Upper lobe of right lung (tissue), 1 donor: ENCODE results near the gene STK32B. TPM values are rescaled to one million over a fixed set of nuclear protein-coding genes. Genes with fewer than 3 reads are reported as not detected.
"Not testable (repeated sequence)": the region's sequence is repeated elsewhere in the genome, so short reads cannot be mapped to it uniquely, and the experiment has no call there.

Experiments
- ATAC-seq: fragments of 200-7000 bp; cut with Tn5 transposase; one replicate; pipeline ENCODE4 v1.9.1; 2020; ENCODE audit warnings: mild to moderate bottlenecking, moderate library complexity
- DNase-seq: peaks from one replicate; pipeline ENCODE4 v3.0.0-alpha.2; 2020
- H3K27ac ChIP-seq: fragments of 200-600 bp; one replicate; pipeline ENCODE4 v1.8.0; 2022
- H3K27me3 ChIP-seq: fragments of 200-600 bp; one replicate; pipeline ENCODE4 v1.8.0; 2022; ENCODE audit warnings: mild to moderate bottlenecking
- H3K36me3 ChIP-seq: fragments of 200-600 bp; one replicate; pipeline ENCODE4 v1.8.0; 2022
- H3K4me1 ChIP-seq: fragments of 200-600 bp; one replicate; pipeline ENCODE4 v1.8.0; 2022
- H3K4me3 ChIP-seq: fragments of 200-600 bp; one replicate; pipeline ENCODE4 v1.8.0; 2022; ENCODE audit warnings: mild to moderate bottlenecking
- H3K9me3 ChIP-seq: fragments of 200-600 bp; one replicate; pipeline ENCODE4 v1.8.0; 2022
- intact Hi-C: fragments of 100-400 bp; cut with DNase I; formaldehyde crosslinking; loops from one replicate; pipeline ENCODE4 v1.11.0; 2022
- total RNA-seq: library from RNA; stranded (reverse); fragmentation: NEBNext Ultra II Directional; extraction: Animal tissue kit (Norgen Biotek cat#: 25700); gene quantifications from one replicate; pipeline ENCODE4 v1.2.1, GENCODE V29; 2021
- TF ChIP-seq, protein P1 (sequence below): fragments of 200-600 bp; IDR thresholded peaks from one replicate; pipeline ENCODE4 v1.8.0; 2022; ENCODE audit warnings: antibody characterized with exemption
- donor health status: DM: no; HTN: yes; CAD: no; lungs with severe emphysema.

The STK32B gene
- total RNA-seq, 1 donor from 2014 or later: 2.8 TPM

DNA sequence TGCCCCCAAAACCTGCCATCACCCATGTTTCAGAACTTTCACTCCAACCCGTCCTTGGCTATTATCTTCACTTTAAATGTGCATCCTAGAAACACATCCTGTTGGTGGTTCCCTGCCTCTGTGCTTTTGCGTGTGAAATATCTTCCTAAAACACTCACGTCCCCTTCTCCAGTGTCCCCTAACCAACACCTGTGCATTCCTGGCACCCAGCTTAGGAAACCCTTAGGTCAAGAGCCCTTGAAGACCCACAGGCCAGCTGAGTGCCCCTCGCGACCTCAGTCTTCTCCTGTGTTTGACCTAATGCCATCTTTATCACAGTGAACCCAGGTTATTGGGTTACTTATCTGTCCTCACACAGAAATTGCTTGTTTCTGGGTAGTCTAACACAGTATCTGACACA lies 117.6 kb downstream of the STK32B start:
- no peaks in the 10 kb centered on the region for H3K9me3 ChIP-seq
- ATAC-seq: no peak
- H3K27ac ChIP-seq: no peak overlapping the region
- DNase-seq: no peak
- no peaks in the 10 kb centered on the region for H3K27me3 ChIP-seq
- intact Hi-C loops: no loop called here
- no peaks in the 10 kb centered on the region for H3K36me3 ChIP-seq
- TF ChIP-seq, protein P1, sequence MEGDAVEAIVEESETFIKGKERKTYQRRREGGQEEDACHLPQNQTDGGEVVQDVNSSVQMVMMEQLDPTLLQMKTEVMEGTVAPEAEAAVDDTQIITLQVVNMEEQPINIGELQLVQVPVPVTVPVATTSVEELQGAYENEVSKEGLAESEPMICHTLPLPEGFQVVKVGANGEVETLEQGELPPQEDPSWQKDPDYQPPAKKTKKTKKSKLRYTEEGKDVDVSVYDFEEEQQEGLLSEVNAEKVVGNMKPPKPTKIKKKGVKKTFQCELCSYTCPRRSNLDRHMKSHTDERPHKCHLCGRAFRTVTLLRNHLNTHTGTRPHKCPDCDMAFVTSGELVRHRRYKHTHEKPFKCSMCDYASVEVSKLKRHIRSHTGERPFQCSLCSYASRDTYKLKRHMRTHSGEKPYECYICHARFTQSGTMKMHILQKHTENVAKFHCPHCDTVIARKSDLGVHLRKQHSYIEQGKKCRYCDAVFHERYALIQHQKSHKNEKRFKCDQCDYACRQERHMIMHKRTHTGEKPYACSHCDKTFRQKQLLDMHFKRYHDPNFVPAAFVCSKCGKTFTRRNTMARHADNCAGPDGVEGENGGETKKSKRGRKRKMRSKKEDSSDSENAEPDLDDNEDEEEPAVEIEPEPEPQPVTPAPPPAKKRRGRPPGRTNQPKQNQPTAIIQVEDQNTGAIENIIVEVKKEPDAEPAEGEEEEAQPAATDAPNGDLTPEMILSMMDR: no peak
- H3K4me3 ChIP-seq: no peak overlapping the region
- no peaks in the 10 kb centered on the region for H3K4me1 ChIP-seq

DNA sequence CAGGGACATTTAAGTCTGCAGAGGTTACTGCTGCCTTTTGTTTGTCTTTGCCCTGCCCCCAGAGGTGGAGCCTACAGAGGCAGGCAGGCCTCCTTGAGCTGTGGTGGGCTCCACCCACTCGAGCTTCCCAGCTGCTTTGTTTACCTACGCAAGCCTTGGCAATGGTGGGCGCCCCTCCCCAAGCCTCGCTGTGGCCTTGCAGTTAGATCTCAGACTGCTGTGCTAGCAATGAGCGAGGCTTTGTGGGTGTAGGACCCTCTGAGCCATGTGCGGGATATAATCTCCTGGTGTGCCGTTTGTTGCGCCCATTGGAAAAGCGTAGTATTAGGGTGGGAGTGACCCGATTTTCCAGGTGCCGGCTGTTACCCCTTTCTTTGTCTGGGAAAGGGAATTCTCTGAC lies 124.6 kb downstream of the STK32B start:
- ATAC-seq, H3K27me3 ChIP-seq, intact Hi-C loops, H3K9me3 ChIP-seq, H3K4me3 ChIP-seq, H3K27ac ChIP-seq, H3K36me3 ChIP-seq, H3K4me1 ChIP-seq, DNase-seq: not testable (repeated sequence)

DNA sequence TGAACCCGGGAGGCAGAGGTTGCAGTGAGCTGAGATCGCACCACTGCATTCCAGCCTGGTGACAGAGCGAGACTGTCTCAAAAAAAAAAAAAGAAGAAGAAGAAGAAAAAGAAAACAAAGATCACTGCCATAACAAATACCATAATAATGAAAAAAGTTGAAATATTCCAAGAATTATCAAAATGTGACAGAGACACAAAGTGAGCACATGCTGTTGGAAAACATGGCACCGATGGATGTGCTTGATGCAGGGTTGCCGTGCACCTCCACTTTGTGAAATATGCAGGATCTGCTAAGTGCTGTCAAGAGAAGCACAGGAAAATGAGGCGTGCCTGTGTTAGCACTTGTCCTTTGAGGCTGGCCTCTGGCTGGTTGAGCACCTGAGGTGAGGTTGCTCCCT lies 133.3 kb downstream of the STK32B start:
- ATAC-seq: no peak
- no peak for DNase-seq
- H3K27me3 ChIP-seq: no peaks in the 10 kb centered on the region
- H3K4me3 ChIP-seq: no peak overlapping the region
- intact Hi-C loops: no loop called here
- H3K27ac ChIP-seq: no peak overlapping the region
- TF ChIP-seq, protein P1: no peak
- no peaks in the 10 kb centered on the region for H3K9me3 ChIP-seq
- no peaks in the 10 kb centered on the region for H3K4me1 ChIP-seq
- H3K36me3 ChIP-seq: no peaks in the 10 kb centered on the region

DNA sequence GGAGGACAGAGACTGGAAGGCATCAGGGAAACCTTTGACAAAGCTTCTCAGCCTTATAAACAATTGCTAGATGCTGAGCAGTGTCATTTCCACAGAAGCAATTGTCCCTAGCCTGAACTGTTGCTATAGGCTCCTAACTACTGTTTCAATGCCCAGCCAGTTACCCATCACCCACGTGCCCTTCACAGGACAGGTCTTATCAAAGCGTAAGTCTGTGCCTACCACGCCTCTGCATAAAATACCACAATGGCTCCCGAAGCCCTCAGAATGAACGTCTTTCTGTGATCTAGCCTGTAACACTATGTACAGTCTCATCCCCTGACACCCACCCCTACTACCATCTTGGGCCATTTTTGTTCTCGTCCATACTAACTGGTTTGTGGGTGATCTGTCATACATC lies 134.3 kb downstream of the STK32B start:
- Histone ChIP-seq H3K27ac (no peak overlapping the region), H3K4me1 (no peaks in the 10 kb centered on the region), H3K36me3 (no peaks in the 10 kb centered on the region), H3K27me3 (no peaks in the 10 kb centered on the region), H3K4me3 (no peak overlapping the region), H3K9me3 (no peaks in the 10 kb centered on the region)
- TF ChIP-seq, protein P1: no peak
- ATAC-seq (no peak), DNase-seq (no peak)
- intact Hi-C loops: no loop called here

DNA sequence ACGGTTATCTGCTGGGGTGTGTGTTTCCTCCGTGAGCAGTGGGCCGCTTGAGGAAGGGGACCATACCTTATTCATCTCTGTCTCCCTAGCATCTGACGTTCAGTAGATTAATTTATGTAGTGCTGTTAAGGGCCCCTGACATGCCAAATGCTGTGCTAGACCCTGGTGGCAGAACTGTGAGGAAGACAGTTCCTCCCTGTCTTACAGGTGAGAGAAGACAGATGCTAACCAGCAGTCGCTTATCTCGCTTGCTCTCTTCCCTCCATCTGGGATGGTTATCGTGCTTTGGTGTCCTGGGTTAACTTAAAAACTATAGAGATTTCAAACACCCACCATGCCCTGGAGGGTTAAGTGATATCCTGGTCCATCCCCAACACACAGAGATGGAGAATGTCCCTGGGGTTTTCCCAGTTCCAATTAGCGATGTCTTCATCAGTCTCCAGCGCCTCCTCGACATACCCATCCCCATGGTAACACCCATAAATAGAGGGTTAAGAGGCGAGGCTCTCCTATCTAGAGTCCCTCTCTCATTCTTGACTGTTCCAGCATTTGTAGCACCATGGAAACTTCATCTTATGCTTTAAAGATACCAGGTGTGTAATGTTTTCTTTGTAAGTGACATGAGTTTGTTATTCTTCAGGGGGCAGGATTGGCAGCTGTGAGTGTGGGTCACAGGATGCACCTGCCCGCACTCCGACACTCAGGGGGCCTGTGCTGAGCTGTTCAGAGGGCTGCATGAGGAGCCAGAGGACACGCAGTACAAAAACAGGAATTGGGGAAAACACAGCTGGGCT lies 135.2 kb downstream of the STK32B start:
- Histone ChIP-seq H3K27me3 (no peaks in the 10 kb centered on the region), H3K27ac (no peak overlapping the region), H3K36me3 (no peaks in the 10 kb centered on the region), H3K4me1 (no peaks in the 10 kb centered on the region), H3K4me3 (no peak overlapping the region), H3K9me3 (no peaks in the 10 kb centered on the region)
- DNase-seq (no peak), ATAC-seq (peak; percentile 10)
- intact Hi-C loops: no loop called here
- TF ChIP-seq, protein P1: no peak

DNA sequence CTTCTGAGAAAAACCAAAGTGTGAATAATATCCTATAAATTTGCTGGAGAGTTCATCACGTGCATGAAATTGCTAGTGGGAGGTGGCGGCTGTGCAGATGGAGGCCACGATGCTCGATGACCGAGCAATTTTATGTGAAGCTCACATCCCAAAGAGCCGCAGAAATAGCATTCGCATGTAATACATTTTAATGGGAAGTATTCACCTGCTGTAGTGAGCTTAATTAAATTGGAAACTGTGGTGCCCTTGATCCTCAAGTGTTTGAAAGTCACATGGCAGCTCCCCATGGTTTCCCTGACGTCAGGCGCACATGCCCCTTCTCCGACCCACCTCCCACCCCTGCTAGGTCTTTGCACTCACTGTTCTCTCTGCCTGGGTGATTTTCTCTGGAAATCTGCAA lies 136.8 kb downstream of the STK32B start:
- Histone ChIP-seq H3K9me3 (no peaks in the 10 kb centered on the region), H3K27ac (no peak overlapping the region), H3K4me1 (no peaks in the 10 kb centered on the region), H3K36me3 (no peaks in the 10 kb centered on the region), H3K4me3 (no peak overlapping the region), H3K27me3 (no peaks in the 10 kb centered on the region)
- DNase-seq (no peak), ATAC-seq (no peak)
- TF ChIP-seq, protein P1: no peak
- intact Hi-C loops: no loop called here
